HG02970 (cell line): ENCODE data around the gene HNRNPC.
"Not testable (repeated sequence)": the region's sequence is repeated elsewhere in the genome, so short reads cannot be mapped to it uniquely, and the experiment has no call there.

Experiments used
- ATAC-seq: cut with Tn5 transposase; IDR thresholded peaks from one replicate; pipeline ENCODE4 v1.9.1; 2021; ENCODE audit warnings: mild to moderate bottlenecking, moderate library complexity, moderate number of reproducible peaks; ENCODE audit not compliant: unreplicated experiment, low FRiP score

HNRNPC gene

GRCh38 chr14:21199611-21200560, 69.4 kb downstream of the HNRNPC start:
- ATAC-seq = no peak

GRCh38 chr14:21197418-21198205, 71.6 kb downstream of the HNRNPC start:
- ATAC-seq = no peak

DNA sequence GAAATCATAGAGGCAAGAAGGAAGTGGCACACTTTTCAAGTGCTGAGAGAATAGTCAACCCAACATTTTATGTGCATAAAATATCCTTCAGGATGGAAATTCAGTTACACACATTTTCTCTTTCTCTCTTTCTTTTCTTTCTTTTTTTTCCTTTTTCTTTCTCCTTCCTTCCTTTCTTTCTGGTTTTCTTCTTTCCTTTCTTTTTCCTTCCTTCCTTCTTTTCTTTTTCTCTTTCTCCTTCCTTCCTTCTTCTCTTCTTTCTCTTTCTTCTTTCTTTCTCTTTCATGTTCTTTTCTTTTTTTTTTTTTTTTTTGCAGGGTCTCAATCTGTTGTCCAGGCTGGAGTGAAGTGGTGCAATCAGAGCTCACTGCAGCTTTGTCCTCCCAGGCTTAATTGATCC, 74.6 kb downstream of the HNRNPC start:
- ATAC-seq = no peak

DNA sequence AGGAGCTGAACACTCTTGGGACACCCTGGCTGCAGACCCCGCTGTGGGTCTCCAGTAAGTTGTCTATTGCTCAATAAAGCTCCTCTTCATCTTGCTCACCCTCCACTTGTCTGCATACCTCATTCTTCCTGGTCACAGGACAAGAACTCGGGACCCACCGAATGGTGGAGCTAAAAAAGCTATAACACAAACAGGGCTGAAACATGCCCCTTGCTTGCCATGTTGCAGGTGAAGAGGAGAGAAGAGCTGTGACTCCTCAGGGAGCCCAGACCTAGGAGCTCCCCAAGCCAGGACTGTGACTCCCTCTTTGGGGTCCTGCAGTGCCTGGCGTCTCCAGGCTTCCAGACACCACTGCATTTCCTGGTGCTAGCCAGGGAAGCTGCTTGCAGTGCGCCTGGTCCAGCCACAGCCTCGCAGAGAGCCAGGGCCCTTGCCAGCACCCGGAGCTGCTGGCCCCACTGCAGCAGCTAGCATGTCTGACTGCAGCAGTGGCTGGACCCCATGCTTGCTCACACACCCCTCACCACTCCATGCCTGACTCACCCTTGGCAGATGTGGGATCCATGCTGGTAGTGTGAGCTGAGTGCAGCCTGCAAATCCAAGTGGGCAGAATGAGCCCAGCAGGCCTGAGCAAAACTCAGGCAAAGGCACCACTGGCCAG, 76.2 kb downstream of the HNRNPC start:
- ATAC-seq = no peak

- no peak for ATAC-seq
Observed at GRCh38 chr14:21192447-21192822, 76.8 kb downstream of the HNRNPC start.

GRCh38 chr14:21191809-21192446, 77.3 kb downstream of the HNRNPC start:
- ATAC-seq = no peak

DNA sequence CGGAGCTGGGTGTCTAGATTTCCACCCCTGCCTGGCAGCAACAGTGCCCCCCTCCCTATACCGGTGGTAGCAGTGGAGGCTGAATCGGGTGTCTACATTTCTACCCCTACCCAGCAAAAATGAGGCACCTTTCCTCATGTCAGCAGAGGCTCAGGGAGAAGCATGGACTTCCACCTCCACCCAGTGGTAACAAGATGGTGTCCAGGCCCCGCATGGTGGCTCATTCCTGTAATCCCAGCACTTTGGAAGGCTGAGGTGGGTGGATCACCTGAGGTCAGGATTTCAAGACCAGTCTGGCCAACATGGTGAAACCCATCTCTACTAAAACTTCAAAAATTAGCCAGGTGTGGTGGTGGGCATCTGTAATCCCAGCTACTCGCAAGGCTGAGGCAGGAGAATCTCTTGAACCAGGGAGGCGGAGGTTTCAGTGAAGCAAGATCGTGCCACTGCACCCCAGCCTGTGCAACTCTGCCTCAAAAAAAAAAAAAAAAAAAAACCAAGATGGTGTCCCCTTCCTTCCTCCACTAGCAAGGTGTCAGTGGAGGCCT, 77.9 kb downstream of the HNRNPC start:
- ATAC-seq = no peak

DNA sequence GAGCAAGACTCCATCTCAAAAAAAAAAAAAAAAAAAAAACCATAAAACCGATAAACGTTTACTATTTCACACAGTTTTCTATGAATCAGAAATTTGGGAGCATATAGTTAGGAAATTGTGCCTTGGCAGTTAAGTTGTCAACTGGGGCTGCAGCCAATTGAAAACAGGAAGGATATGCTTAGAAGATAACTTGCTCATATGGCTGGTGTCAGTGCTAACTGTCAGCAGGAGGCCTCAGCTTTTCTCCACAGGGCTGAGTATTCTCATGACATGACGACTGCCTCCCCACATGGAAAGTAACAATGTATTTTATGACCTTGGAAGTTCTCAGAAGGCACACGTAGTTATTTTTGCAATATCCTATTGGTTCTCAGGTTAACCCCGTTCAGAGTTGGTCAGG, 83.8 kb downstream of the HNRNPC start:
- ATAC-seq = no peak

DNA sequence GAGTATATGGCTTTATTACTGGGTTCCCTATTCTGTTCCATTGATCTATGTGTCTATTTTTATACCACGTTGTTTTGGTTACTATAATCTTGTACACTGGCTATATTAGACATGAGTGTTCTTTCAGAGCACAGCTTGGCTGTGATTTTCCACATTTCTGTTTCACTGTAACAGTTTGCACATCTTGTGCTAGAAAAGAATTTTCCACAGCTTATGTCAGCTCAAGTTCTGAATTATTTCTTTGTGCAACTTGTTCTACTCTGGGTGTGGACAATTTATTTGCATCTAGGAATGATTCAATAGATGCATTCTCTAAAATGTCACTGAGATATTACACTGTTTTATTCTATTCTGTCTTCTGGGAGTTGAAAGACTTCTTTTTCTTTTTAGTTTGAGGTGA, 85.0 kb downstream of the HNRNPC start:
- no peak for ATAC-seq

DNA sequence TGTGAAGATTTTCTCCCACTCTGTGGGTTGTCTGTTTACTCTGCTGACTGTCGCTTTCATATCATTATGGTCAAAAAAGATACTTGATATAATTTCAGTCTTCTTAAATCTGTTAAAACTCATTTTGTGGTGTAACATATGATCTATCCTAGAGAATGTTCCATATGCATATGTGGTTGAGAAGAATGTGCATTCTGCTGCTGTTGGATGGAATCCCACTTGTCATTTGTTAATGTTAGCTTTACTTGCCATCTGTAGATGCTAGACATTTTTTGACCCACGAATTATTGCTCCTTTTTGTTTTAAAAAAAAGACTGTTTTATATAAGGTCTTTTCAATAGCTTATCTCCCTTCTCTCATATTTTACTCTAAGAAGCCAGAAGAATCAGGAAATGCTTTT, 87.1 kb downstream of the HNRNPC start:
- ATAC-seq = no peak

GRCh38 chr14:21171128-21171527, 98.1 kb downstream of the HNRNPC start:
- ATAC-seq = no peak

DNA sequence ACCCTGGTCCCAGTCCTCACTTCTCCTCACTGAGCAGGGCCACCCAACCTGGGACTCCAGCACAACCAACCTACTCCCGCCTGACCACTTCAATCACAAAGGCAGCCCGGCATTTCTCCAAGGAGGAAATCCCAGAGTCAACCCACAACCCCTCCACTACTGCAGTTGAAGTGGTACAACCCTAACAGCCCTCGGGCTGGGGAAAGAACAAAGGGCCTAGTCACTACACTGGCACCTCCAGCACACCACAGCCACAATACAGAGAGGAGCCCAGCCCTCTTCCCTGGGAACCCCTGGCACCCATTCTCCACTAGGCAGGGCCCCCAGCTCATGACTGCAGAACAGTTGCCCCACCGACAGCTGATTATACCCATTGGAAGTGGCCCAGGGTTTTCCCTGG, 99.7 kb downstream of the HNRNPC start:
- no peak for ATAC-seq

GRCh38 chr14:21168055-21168454, 101.2 kb downstream of the HNRNPC start:
- ATAC-seq = no peak

DNA sequence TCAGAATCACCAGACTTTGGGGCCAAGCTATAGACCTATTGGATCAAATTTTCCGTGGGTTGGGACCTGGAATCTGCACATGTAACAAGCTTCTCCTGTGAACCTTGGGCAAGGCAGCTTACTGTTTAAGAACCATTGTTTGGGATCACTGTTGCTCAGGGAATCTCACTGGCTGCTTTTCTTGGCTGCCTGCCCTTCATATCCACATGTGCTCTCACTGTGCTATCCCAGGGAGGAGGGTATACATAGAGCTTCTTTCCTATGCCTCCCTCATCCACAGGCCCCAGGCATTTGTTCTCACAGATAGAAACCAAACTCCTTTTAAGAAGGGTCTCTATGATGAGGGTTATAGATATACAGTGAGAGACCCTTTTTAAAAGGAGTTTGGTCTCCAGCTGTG, 103.6 kb downstream of the HNRNPC start:
- ATAC-seq = not testable (repeated sequence)

DNA sequence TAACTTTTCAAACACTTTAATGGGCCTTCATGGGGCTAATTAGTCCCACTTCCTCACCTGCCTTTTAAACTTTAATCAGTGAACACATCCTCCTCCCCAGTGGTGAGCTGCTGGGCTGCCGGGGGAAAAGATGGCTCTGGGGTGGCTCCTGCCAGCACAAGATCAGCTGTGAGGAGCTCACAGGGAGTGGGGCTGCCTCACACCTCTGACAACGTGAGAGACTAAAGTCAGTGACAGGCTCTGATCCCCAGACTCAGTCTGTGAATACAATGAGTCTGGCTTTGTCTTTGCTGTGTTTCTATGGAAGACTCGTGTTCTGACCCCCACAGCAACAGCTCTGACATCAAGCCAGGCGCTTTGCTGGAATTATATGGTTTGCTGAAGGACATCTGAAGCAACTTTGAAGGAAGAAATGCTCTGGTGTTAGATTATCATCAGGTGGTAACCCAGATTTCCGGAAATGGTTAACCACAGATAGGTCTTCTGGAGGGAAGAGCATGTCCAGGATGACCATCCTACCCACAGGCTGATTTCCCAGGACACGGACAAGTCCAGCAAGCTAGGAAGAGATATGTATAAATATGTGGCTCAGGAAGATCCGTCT, 104.1 kb downstream of the HNRNPC start:
- ATAC-seq = not testable (repeated sequence)

DNA sequence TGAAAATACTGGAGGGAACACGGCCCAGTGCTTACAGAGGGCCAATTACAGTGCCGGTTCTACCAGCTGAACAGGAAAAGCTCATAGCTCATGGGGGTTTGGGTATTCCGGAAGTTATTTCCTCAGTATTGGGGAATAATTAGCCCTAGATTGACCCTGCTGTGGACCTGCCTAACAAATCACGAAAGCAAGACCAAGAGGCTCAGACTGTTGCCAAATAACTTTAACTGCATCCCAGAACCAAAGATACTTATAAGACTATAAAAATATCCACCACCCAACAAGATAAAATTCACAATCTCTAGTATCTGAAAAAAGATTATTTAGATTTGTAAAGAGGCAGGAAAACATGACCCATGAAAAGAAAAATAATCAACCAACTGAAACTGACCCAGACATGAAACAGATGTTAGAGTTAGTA, 105.4 kb downstream of the HNRNPC start:
- ATAC-seq = no peak

DNA sequence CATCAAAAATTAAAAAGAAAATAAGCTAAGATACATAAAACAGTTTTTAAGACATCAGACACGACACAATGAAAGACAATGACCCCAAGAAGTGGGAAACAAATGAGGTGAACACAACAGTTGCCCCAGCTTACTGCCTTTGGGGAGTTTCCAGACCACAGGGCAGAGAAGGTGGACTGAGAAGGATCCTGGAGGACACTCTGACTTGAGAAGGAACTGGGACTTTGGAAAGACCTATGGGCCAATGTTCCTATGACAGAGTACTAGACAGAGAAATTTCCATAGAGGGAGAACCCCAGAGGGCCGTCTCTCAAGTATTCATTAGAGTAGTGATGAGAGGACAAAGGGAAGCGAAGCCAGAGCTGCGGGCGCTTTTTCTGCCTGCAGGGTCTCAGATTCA, 107.2 kb downstream of the HNRNPC start:
- no peak for ATAC-seq

DNA sequence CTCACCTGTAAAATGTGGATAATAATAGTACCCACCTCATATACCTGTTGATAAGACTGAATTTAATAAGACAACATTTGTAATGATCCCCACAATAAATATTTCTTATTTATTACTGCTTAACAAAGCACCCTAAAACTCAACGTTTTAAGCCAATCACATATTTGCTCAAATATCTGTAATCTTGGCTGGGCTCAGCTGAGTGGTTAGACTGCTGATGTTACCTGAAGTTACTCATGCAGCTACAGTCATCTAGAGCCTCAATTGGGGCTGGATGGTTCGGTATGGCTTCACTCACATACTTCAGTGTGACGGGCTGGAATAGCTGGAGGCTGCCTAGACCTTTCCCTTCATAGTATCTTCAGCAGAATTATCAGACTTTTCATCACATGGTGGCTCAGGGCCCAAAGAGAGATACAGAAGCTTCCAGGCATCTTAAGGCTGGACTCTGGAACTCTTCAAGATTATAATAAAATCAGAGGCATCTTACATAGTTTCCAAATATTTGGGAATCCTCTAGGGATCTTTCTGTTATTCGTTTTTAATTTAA, 109.1 kb downstream of the HNRNPC start:
- ATAC-seq = no peak
